Measurements from ENCODE around the gene WDR43.
"Not testable (repeated sequence)": the region's sequence is repeated elsewhere in the genome, so short reads cannot be mapped to it uniquely, and the experiment has no call there.

WDR43 gene

GRCh38 chr2:28970464-28971160, 76.1 kb downstream of the WDR43 start:
- DNase-seq (ENCODE audit: low spot score), result no peak

GRCh38 chr2:28972778-28973335, 78.4 kb downstream of the WDR43 start:
- DNase-seq (ENCODE audit: low spot score), result no peak

GRCh38 chr2:28974252-28974651, 79.8 kb downstream of the WDR43 start:
- DNase-seq (ENCODE audit: low spot score), result no peak

- no peak for DNase-seq (ENCODE audit: low spot score)
Observed at GRCh38 chr2:28975671-28976070, 81.2 kb downstream of the WDR43 start.

GRCh38 chr2:28976584-28976983, 82.1 kb downstream of the WDR43 start:
- no peak for DNase-seq (ENCODE audit: low spot score)

GRCh38 chr2:28977176-28977875, 82.9 kb downstream of the WDR43 start:
- DNase-seq (ENCODE audit: low spot score), result no peak

- not testable (repeated sequence) for DNase-seq (ENCODE audit: low spot score)
Observed at GRCh38 chr2:28978001-28978400, 83.5 kb downstream of the WDR43 start.

- DNase-seq (ENCODE audit: low spot score), result no peak
Observed at GRCh38 chr2:28978606-28979005, 84.1 kb downstream of the WDR43 start.

- no peak for DNase-seq (ENCODE audit: low spot score)
Observed at GRCh38 chr2:28979041-28979440, 84.6 kb downstream of the WDR43 start.

GRCh38 chr2:28979576-28980366, 85.3 kb downstream of the WDR43 start:
- DNase-seq (ENCODE audit: low spot score), result no peak

- no peak for DNase-seq (ENCODE audit: low spot score)
Observed at GRCh38 chr2:28980368-28981015, 86.0 kb downstream of the WDR43 start.

GRCh38 chr2:28981016-28981441, 86.6 kb downstream of the WDR43 start, which contains the start of gene TOGARAM2:
TSS of gene TOGARAM2 (plus strand) at chr2:28981298. CDS start at chr2:28994835, 13,537 bp downstream.
- peak; percentile 57 for DNase-seq (ENCODE audit: low spot score)

- no peak for DNase-seq (ENCODE audit: low spot score)
Observed at GRCh38 chr2:28981620-28982376, 87.3 kb downstream of the WDR43 start.

- no peak for DNase-seq (ENCODE audit: low spot score)
Observed at GRCh38 chr2:28982381-28982950, 88.0 kb downstream of the WDR43 start.

GRCh38 chr2:28986429-28986828, 92.0 kb downstream of the WDR43 start:
- DNase-seq (ENCODE audit: low spot score), result no peak

- DNase-seq (ENCODE audit: low spot score), result no peak
Observed at GRCh38 chr2:28989973-28990372, 95.5 kb downstream of the WDR43 start.

- DNase-seq (ENCODE audit: low spot score), result no peak
Observed at GRCh38 chr2:28990445-28990844, 96.0 kb downstream of the WDR43 start.

GRCh38 chr2:28991021-28991420, 96.6 kb downstream of the WDR43 start:
- DNase-seq (ENCODE audit: low spot score), result no peak

- DNase-seq (ENCODE audit: low spot score), result no peak
Observed at GRCh38 chr2:28991460-28991859, 97.0 kb downstream of the WDR43 start.

GRCh38 chr2:28993206-28993960, 98.9 kb downstream of the WDR43 start:
- DNase-seq (ENCODE audit: low spot score), result no peak
